Measurements from ENCODE around the gene KLF3. TPM values are rescaled to one million over a fixed set of nuclear protein-coding genes. Genes with fewer than 3 reads are reported as not detected.

Gene KLF3
- total RNA-seq, 2 experiments from 2014 or later = 203 to 204 TPM

DNA sequence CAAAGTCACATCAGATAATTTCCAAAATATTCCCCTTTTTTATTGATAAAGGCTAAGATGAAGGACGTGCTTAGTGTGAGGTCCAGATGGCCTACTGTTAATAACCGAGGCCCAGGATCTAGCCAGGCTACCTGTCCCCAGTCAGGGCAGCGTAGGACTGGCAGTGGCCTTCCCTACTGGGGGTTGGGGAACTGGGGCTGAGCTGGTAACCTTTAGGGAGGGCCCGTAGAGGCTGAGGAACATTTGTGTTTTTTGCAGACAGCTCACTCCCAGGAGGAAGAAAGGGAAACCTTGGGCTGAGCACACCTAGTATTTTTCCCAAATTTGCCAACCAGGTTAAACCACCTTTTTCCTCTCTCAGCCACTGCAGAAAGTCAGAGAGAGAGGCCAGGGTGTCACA is 59.1 kb downstream of the KLF3 start:
- no peak for ATAC-seq (ENCODE audit: poor library complexity)
- no peaks in the 10 kb centered on the region for H3K36me3 ChIP-seq (ENCODE audit: insufficient read depth, low read length)
- peaks cover under 1% of the 10 kb centered on the region for H3K4me1 Mint-ChIP-seq (ENCODE audit: low read depth)
- no peak overlapping the region for H3K4me3 Mint-ChIP-seq
- ChIA-PET POLR2A (no interaction called here), CTCF (interaction anchor here (1.3 to 1.5 kb wide), 2 partner anchors 8 to 543 kb away, joined by 3 to 6 read pairs; no protein-coding TSS in a partner anchor)
- H3K9me3 ChIP-seq (ENCODE audit: control insufficient read depth in 1 of 2, insufficient read depth in 1 of 2, low read length in 2 of 2) = no peaks in the 10 kb centered on the region
- H3K27me3 ChIP-seq (ENCODE audit: control insufficient read depth in 1 of 2, insufficient read depth in 2 of 2, low read length in 2 of 2) = no peaks in the 10 kb centered on the region
- no peak overlapping the region for H3K27ac Mint-ChIP-seq
- no peak overlapping the region for H3K4me3 ChIP-seq (ENCODE audit: low read length)
- peaks cover 9% of the 10 kb centered on the region for H3K4me1 ChIP-seq (ENCODE audit: insufficient read depth, low read length)
- intact Hi-C loops (cut with DNase I, micrococcal nuclease) = no loop called here
- no peaks in the 10 kb centered on the region for H3K36me3 Mint-ChIP-seq (ENCODE audit: low read depth)
- TF ChIP-seq, protein P1, sequence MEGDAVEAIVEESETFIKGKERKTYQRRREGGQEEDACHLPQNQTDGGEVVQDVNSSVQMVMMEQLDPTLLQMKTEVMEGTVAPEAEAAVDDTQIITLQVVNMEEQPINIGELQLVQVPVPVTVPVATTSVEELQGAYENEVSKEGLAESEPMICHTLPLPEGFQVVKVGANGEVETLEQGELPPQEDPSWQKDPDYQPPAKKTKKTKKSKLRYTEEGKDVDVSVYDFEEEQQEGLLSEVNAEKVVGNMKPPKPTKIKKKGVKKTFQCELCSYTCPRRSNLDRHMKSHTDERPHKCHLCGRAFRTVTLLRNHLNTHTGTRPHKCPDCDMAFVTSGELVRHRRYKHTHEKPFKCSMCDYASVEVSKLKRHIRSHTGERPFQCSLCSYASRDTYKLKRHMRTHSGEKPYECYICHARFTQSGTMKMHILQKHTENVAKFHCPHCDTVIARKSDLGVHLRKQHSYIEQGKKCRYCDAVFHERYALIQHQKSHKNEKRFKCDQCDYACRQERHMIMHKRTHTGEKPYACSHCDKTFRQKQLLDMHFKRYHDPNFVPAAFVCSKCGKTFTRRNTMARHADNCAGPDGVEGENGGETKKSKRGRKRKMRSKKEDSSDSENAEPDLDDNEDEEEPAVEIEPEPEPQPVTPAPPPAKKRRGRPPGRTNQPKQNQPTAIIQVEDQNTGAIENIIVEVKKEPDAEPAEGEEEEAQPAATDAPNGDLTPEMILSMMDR (IDR thresholded peaks at IDR 0.05) = no peak
- no peaks in the 10 kb centered on the region for H3K27me3 Mint-ChIP-seq
- no peaks in the 10 kb centered on the region for H3K9me3 Mint-ChIP-seq
- DNase-seq = no peak
- no peak overlapping the region for H3K27ac ChIP-seq (ENCODE audit: low read depth in 1 of 2, low read length in 2 of 2)

DNA sequence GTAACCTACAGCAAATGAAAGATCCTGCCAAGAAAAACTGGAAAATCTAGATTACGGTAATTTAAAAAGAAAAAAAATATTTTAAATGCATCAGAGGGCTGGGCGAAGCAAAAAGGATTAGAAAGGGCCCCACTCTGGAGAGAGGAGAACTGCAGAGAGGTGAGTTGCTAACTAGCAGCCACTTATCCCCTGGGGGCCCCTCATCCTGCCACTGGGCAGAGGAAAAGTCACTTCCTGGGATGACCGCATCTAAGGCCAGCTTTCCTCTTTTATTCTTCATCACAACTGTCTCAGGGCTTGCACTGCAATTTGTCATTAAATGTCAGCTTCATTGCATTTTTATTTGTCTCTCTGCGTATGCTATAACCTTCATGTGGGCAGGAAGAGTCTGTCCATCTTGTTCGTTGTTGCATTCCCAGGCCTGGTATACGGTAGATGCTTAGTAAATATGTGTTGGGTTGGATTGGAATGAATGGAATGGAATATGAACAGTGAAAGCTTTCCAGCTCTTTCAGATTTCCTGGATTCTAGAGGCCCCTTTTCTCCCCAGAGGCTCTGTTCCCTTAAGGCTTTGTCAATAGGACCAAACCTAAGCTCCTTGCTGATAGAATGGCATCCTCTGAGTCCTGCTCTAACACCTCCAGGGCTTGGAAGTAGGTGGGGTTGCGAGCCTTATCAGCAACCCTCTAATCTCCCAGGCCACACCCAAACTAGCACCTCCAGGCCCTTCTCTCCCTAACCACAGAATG is 59.9 kb downstream of the KLF3 start:
- Mint-ChIP-seq H3K4me3 (no peak overlapping the region), H3K27me3 (no peaks in the 10 kb centered on the region), H3K4me1 (ENCODE audit: low read depth) (peaks cover 8% of the 10 kb centered on the region), H3K9me3 (no peaks in the 10 kb centered on the region), H3K27ac (no peak overlapping the region), H3K36me3 (ENCODE audit: low read depth) (no peaks in the 10 kb centered on the region)
- Histone ChIP-seq H3K27ac (ENCODE audit: low read depth in 1 of 2, low read length in 2 of 2) (no peak overlapping the region), H3K36me3 (ENCODE audit: insufficient read depth, low read length) (no peaks in the 10 kb centered on the region), H3K4me3 (ENCODE audit: low read length) (no peak overlapping the region), H3K9me3 (ENCODE audit: control insufficient read depth in 1 of 2, insufficient read depth in 1 of 2, low read length in 2 of 2) (no peaks in the 10 kb centered on the region), H3K4me1 (ENCODE audit: insufficient read depth, low read length) (peaks cover 14% of the 10 kb centered on the region), H3K27me3 (ENCODE audit: control insufficient read depth in 1 of 2, insufficient read depth in 2 of 2, low read length in 2 of 2) (no peaks in the 10 kb centered on the region)
- ChIA-PET CTCF (interaction anchor here (1.5 kb wide), 1 partner anchor 544 kb away, joined by 3 read pairs; no protein-coding TSS in a partner anchor), POLR2A (no interaction called here)
- intact Hi-C loops (cut with DNase I, micrococcal nuclease) = no loop called here
- ATAC-seq (ENCODE audit: poor library complexity) (no peak), DNase-seq (no peak)
- TF ChIP-seq, protein P1 (IDR thresholded peaks at IDR 0.05) = no peak

DNA sequence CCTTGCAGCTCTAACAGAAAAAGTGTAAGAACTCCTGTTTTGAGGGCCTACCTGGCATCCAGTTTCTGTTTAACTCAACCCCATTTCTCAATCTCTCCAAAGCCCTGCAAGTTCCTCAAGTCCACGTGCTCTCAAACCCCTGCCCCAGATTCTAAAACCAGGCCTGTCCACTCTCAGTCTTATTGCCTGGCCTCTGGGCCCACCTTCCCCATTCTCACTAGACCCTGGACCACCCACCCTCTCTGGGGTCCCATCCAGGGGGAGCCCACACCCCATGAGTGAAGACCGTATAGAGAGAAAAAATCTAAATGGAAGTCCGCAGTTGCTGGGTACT is 60.4 kb downstream of the KLF3 start:
- no peaks in the 10 kb centered on the region for H3K9me3 ChIP-seq (ENCODE audit: control insufficient read depth in 1 of 2, insufficient read depth in 1 of 2, low read length in 2 of 2)
- H3K4me1 Mint-ChIP-seq (ENCODE audit: low read depth) = peaks cover 12% of the 10 kb centered on the region
- intact Hi-C loops (cut with DNase I, micrococcal nuclease) = no loop called here
- ATAC-seq (ENCODE audit: poor library complexity) = no peak
- POLR2A ChIA-PET = no interaction called here
- no peaks in the 10 kb centered on the region for H3K27me3 ChIP-seq (ENCODE audit: control insufficient read depth in 1 of 2, insufficient read depth in 2 of 2, low read length in 2 of 2)
- CTCF ChIA-PET = no interaction called here
- H3K36me3 Mint-ChIP-seq (ENCODE audit: low read depth) = no peaks in the 10 kb centered on the region
- no peak overlapping the region for H3K27ac Mint-ChIP-seq
- no peak overlapping the region for H3K4me3 ChIP-seq (ENCODE audit: low read length)
- no peaks in the 10 kb centered on the region for H3K27me3 Mint-ChIP-seq
- no peak overlapping the region for H3K4me3 Mint-ChIP-seq
- TF ChIP-seq, protein P1 (IDR thresholded peaks at IDR 0.05) = no peak
- no peaks in the 10 kb centered on the region for H3K36me3 ChIP-seq (ENCODE audit: insufficient read depth, low read length)
- no peak overlapping the region for H3K27ac ChIP-seq (ENCODE audit: low read depth in 1 of 2, low read length in 2 of 2)
- DNase-seq = no peak
- H3K4me1 ChIP-seq (ENCODE audit: insufficient read depth, low read length) = peaks cover 16% of the 10 kb centered on the region
- H3K9me3 Mint-ChIP-seq = no peaks in the 10 kb centered on the region

All from CD4-positive, alpha-beta T cell (primary cell).